HFFc6 (cell line): ENCODE results near the gene FOSB. TPM values are rescaled to one million over a fixed set of nuclear protein-coding genes. Genes with fewer than 3 reads are reported as not detected.

Experiments
- DNase-seq: peaks from one replicate; pipeline ENCODE4 v3.0.0-alpha.2; 2018
- H3K27ac Mint-ChIP-seq: 2 replicates; pipeline ENCODE4 v1.8.0; 2020; ENCODE audit warnings: mild to moderate bottlenecking, mixed read lengths
- H3K27me3 Mint-ChIP-seq: 2 replicates; pipeline ENCODE4 v1.8.0; 2021; ENCODE audit warnings: mild to moderate bottlenecking, moderate library complexity, mixed read lengths; ENCODE audit not compliant: insufficient read depth
- H3K36me3 Mint-ChIP-seq: 2 replicates; pipeline ENCODE4 v1.8.0; 2021; ENCODE audit warnings: low read depth, mixed read lengths
- H3K4me1 Mint-ChIP-seq: 2 replicates; pipeline ENCODE4 v1.8.0; 2020; ENCODE audit warnings: low read depth, mixed read lengths
- H3K4me3 Mint-ChIP-seq: 2 replicates; pipeline ENCODE4 v1.8.0; 2020; ENCODE audit warnings: mild to moderate bottlenecking, moderate library complexity, mixed read lengths
- H3K9me3 Mint-ChIP-seq: 2 replicates; pipeline ENCODE4 v1.8.0; 2020; ENCODE audit warnings: mild to moderate bottlenecking, mixed read lengths
- microRNA-seq: library from miRNA; unstranded; fragments of <30 nt; microRNA quantifications from one replicate; pipeline ENCODE4, GENCODE V29; 2019
- total RNA-seq, 6 experiments: library from RNA; stranded (reverse); fragmentation: NEBNext Ultra II Directional; extraction: Animal tissue kit (Norgen Biotek cat#: 25700); gene quantifications; 2 replicates in 1 of 6; 3 replicates in 5 of 6; pipeline ENCODE4 v1.2.3, GENCODE V29; 2021
- TF ChIP-seq, protein P1 (sequence below): fragments of 200-600 bp; sonication (generic); IDR thresholded peaks from 2 replicates; pipeline ENCODE4 v1.5.0; 2021; ENCODE audit warnings: antibody characterized with exemption, mild to moderate bottlenecking

FOSB gene
- total RNA-seq, 6 experiments from 2014 or later, result 35.0 to 71.5 (median 62.9) TPM

DNA sequence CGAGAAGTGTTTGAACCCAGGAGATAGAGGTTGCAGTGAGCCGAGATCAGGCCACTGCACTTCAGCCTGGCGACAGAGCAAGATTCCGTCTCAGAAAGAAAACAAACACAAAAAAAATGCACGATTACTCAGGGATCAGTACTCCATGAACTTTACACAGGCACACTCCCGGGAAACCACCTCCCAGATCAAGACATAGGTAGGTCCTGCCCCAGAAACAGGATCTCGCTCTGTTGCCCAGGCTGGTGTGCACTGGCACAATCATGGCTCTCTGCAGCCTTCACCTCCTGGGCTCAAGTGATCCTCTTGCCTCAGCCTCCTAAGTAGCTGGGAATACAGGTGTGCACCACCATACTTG, 50.7 kb downstream of the FOSB start:
- H3K4me1 Mint-ChIP-seq, result peaks cover 20% of the 10 kb centered on the region
- no peaks in the 10 kb centered on the region for H3K9me3 Mint-ChIP-seq
- no peak overlapping the region for H3K27ac Mint-ChIP-seq
- TF ChIP-seq, protein P1, sequence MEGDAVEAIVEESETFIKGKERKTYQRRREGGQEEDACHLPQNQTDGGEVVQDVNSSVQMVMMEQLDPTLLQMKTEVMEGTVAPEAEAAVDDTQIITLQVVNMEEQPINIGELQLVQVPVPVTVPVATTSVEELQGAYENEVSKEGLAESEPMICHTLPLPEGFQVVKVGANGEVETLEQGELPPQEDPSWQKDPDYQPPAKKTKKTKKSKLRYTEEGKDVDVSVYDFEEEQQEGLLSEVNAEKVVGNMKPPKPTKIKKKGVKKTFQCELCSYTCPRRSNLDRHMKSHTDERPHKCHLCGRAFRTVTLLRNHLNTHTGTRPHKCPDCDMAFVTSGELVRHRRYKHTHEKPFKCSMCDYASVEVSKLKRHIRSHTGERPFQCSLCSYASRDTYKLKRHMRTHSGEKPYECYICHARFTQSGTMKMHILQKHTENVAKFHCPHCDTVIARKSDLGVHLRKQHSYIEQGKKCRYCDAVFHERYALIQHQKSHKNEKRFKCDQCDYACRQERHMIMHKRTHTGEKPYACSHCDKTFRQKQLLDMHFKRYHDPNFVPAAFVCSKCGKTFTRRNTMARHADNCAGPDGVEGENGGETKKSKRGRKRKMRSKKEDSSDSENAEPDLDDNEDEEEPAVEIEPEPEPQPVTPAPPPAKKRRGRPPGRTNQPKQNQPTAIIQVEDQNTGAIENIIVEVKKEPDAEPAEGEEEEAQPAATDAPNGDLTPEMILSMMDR, result no peak
- H3K4me3 Mint-ChIP-seq, result no peak overlapping the region
- H3K27me3 Mint-ChIP-seq, result peaks cover 2% of the 10 kb centered on the region; the same call in 1 of the 2 replicates
- H3K36me3 Mint-ChIP-seq, result peaks cover 9% of the 10 kb centered on the region
- DNase-seq, result no peak

DNA sequence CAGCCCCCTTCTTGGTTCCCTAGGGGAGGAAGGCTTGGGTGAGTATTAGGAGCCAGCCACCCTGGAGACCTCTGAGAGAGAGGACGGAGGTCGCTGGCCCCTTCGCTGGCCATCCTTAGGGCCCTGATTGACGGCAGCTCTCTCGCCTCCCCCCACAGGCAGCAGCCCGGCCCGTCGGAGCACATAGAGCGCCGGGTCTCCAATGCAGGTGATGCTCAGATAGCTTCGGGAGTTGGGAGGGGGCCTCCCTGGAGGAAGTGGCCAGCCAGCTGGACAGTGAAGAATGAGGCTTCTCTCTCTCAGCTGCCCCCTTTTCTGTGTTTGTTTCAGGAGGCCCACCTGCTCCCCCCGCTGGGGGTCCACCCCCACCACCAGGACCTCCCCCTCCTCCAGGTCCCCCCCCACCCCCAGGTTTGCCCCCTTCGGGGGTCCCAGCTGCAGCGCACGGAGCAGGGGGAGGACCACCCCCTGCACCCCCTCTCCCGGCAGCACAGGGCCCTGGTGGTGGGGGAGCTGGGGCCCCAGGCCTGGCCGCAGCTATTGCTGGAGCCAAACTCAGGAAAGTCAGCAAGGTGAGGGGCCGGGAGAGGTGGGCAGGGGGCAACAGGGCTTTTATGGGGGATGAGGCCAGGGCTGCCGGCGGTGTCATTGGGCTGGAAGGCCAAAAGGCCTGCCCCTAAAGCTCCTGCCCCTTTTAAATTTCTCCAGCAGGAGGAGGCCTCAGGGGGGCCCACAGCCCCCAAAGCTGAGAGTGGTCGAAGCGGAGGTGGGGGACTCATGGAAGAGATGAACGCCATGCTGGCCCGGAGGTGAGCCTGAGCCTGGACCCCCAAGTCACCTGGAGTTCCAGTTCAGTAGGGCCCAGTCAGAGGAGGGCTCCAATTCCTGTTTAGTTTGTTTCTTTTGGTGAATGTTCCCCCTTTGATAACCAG, 54.5 kb downstream of the FOSB start:
- Mint-ChIP-seq H3K4me3 (no peak overlapping the region), H3K36me3 (peaks cover 23% of the 10 kb centered on the region), H3K27me3 (peaks cover 10% of the 10 kb centered on the region; the same call in 1 of the 2 replicates), H3K27ac (no peak overlapping the region; the same call in 1 of the 2 replicates), H3K4me1 (peaks cover 21% of the 10 kb centered on the region), H3K9me3 (no peaks in the 10 kb centered on the region)
- no peak for DNase-seq
- TF ChIP-seq, protein P1, result no peak

DNA sequence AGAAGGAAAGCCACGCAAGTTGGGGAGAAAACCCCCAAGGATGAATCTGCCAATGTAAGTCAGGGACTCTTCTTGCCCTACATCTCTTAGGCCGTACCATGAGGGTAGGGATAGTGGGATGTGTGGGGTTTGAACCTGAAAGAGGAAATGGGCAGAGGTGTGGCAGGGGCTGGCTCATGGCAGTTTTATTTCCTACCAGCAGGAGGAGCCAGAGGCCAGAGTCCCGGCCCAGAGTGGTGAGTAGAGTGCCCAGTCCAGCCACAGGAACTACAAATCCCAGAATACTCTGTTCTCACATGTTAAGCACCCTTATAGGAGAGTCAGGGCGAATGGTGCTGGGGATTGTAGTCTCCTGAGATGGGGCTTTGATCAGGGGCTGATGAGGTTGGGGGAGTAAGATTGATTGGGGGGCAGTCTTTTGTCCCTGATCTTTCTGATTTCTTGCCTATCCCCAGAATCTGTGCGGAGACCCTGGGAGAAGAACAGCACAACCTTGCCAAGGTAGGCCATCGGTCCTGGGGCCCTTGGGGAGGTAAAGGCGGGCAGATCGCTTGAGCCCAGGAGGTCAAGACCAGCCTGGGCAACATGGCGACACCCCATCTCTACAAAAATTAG, 56.0 kb downstream of the FOSB start:
- no peak overlapping the region for H3K4me3 Mint-ChIP-seq
- H3K27ac Mint-ChIP-seq, result peak overlapping the region; percentile 75
- H3K4me1 Mint-ChIP-seq, result peaks cover 30% of the 10 kb centered on the region
- H3K36me3 Mint-ChIP-seq, result peaks cover 34% of the 10 kb centered on the region
- H3K27me3 Mint-ChIP-seq, result peaks cover 14% of the 10 kb centered on the region; the same call in 1 of the 2 replicates
- DNase-seq, result peak; percentile 74
- TF ChIP-seq, protein P1, result peak; percentile 94
- H3K9me3 Mint-ChIP-seq, result no peaks in the 10 kb centered on the region; the same call in 1 of the 2 replicates

DNA sequence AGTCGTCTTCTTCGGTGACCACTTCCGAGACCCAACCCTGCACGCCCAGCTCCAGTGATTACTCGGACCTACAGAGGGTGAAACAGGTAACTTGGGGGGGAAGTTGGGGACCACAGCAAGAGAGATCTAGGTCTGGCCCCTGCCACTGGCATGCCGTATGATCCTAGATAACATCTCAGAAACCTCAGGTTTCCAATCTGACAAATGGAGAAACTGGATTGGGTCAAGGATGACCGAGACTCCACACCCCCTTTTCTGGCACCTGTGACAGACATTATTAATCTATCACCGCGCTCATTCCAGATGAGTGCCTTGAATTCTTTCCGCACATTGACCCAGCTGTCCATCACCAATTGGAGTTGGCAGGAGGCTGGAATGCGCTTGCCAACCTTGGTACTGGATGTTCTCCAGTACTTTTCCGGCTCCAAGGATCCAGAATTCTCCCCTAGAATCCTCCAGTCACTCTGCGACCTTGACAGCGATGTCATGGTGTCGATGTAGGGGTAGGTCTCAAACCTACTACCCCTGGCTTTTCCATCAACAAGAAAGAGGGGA, 56.9 kb downstream of the FOSB start:
- Mint-ChIP-seq H3K4me1 (peaks cover 30% of the 10 kb centered on the region), H3K4me3 (no peak overlapping the region), H3K27me3 (peaks cover 14% of the 10 kb centered on the region; the same call in 1 of the 2 replicates), H3K9me3 (no peaks in the 10 kb centered on the region; the same call in 1 of the 2 replicates), H3K27ac (no peak overlapping the region), H3K36me3 (peaks cover 40% of the 10 kb centered on the region)
- TF ChIP-seq, protein P1, result no peak
- no peak for DNase-seq

Small RNAs within 50 kb of the gene (microRNA-seq; reads per million reads assigned to microRNA genes)
- gene MIR6088, result not detected

Other genes starting within 250 kb of the FOSB start
- gene EXOC3L2, start 222.6 kb upstream of the FOSB start, total RNA-seq, result under 1 TPM in 1 of 6 experiments, not detected in 5; 0.10 TPM
- gene MARK4, start 216.7 kb upstream of the FOSB start, total RNA-seq, result 10 to 100 TPM; 38.9 to 46.0 (median 44.2) TPM
- not detected for gene CKM, start 145.1 kb upstream of the FOSB start, total RNA-seq
- gene KLC3, start 127.2 kb upstream of the FOSB start, total RNA-seq, result not detected
- gene ERCC2, start 97.4 kb upstream of the FOSB start, total RNA-seq, result 100 to 1,000 TPM in 1 of 6 experiments, 10 to 100 TPM in 5; 80.2 to 108 (median 87.8) TPM
- gene PPP1R13L, start 62.9 kb upstream of the FOSB start, total RNA-seq, result 10 to 100 TPM; 10.2 to 24.7 (median 22.2) TPM
- gene POLR1G, start 61.4 kb upstream of the FOSB start, total RNA-seq, result 10 to 100 TPM; 13.7 to 25.8 (median 15.1) TPM
- 100 to 1,000 TPM; 106 to 129 (median 117) TPM for gene ERCC1, start 44.1 kb upstream of the FOSB start, total RNA-seq
- 10 to 100 TPM; 10.3 to 21.3 (median 13.8) TPM for gene RTN2, start 29.1 kb downstream of the FOSB start, total RNA-seq
- 1 to 10 TPM in 4 of 6 experiments, under 1 TPM in 2; 0.80 to 1.3 (median 1.1) TPM for gene PPM1N, start 30.4 kb downstream of the FOSB start, total RNA-seq
- 100 to 1,000 TPM; 179 to 199 (median 185) TPM for gene VASP, start 39.5 kb downstream of the FOSB start, total RNA-seq
- 10 to 100 TPM; 13.3 to 15.5 (median 14.3) TPM for gene OPA3, start 116.8 kb downstream of the FOSB start, total RNA-seq
- gene GPR4, start 134.2 kb downstream of the FOSB start, total RNA-seq, result 10 to 100 TPM in 4 of 6 experiments, 1 to 10 TPM in 2; 3.7 to 16.8 (median 13.3) TPM
- gene EML2, start 171.4 kb downstream of the FOSB start, total RNA-seq, result 10 to 100 TPM; 57.8 to 71.2 (median 64.7) TPM
- 1 to 10 TPM in 1 of 6 experiments, under 1 TPM in 5; 0.31 to 1.1 (median 0.68) TPM for gene GIPR, start 200.2 kb downstream of the FOSB start, total RNA-seq
- 100 to 1,000 TPM; 470 to 573 (median 517) TPM for gene SNRPD2, start 224.0 kb downstream of the FOSB start, total RNA-seq
- gene QPCTL, start 224.7 kb downstream of the FOSB start, total RNA-seq, result 10 to 100 TPM; 17.6 to 31.5 (median 19.9) TPM